Peyer's patch (tissue), 4 donors: ENCODE measurements around the gene SERINC5.

Experiments
- CTCF ChIP-seq, 6 experiments: fragments of 450-650 bp in 4 of 6; fragments of 200-600 bp in 2 of 6; sonication (generic) in 1 of 6; IDR thresholded peaks; one replicate each; pipeline ENCODE4 v1.5.1; 2017 to 2019; ENCODE audit warnings: antibody characterized with exemption in 6 of 6, mild to moderate bottlenecking in 3 of 6, moderate library complexity in 1 of 6
- POLR2A ChIP-seq, 2 donors: fragments of 450-650 bp; IDR thresholded peaks; one replicate each; pipeline ENCODE4 v1.5.1; 2017; ENCODE audit warnings: antibody characterized with exemption in 2 of 2, mild to moderate bottlenecking in 2 of 2, moderate library complexity in 2 of 2

DNA sequence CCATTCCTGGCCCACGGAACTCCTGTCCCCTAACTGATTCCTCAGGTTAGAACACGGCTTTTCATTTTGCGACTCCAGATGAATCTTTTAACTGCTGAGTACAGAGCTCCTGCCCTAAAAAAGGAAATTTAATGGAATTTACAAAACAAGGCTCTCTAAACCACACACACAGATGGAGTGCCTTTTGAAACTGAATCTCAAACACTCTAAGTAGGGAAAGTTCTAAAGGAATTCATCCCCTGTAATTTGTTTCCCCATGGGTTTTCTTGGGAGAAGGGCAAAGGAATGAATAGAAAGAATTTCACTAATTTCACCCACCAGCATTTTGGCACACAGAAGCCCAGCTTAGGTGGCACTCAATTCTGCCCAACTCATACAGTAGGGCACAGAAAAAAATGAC, 114.2 kb downstream of the SERINC5 start:
- TF ChIP-seq CTCF (IDR thresholded peaks at IDR 0.05), result no peak
- no peak for TF ChIP-seq POLR2A (IDR thresholded peaks at IDR 0.05)
